Measurements from ENCODE around the gene SLC35E3.

GRCh38 chr12:68784015-68784414 is 38.0 kb downstream of the SLC35E3 start:
- TF ChIP-seq YY1 (IDR thresholded peaks at IDR 0.05; ENCODE audit: insufficient read depth, insufficient read length) (no peak), ZNF274 (IDR thresholded peaks at IDR 0.05; ENCODE audit: low read depth, low read length) (no peak), SUZ12 (IDR thresholded peaks at IDR 0.05; ENCODE audit: extremely low read depth, insufficient read depth, insufficient read length) (no peak)
